ENCODE measurements around the gene QPRT.

QPRT gene

GRCh38 chr16:29662000-29662728, 16.8 kb upstream of the QPRT start:
- Histone ChIP-seq H3K27me3 (ENCODE audit: insufficient read depth, low read depth, severe bottlenecking) (no peaks in the 10 kb centered on the region), H3K9me3 (ENCODE audit: severe bottlenecking) (no peaks in the 10 kb centered on the region), H3K36me3 (no peaks in the 10 kb centered on the region), H3K27ac (peak overlapping the region; percentile 49; the same call in 1 of the 2 replicates), H3K4me3 (ENCODE audit: low read depth, low read length) (no peak overlapping the region)
- no peak for TF ChIP-seq CTCF (IDR thresholded peaks at IDR 0.05; ENCODE audit: low read depth, low read length)
- no peak for DNase-seq

GRCh38 chr16:29662729-29663015, 16.3 kb upstream of the QPRT start:
- H3K4me3 ChIP-seq (ENCODE audit: low read depth, low read length): no peak overlapping the region
- no peak for DNase-seq
- peak overlapping the region; percentile 49 for H3K27ac ChIP-seq
- no peak for TF ChIP-seq CTCF (IDR thresholded peaks at IDR 0.05; ENCODE audit: low read depth, low read length)
- no peaks in the 10 kb centered on the region for H3K27me3 ChIP-seq (ENCODE audit: insufficient read depth, low read depth, severe bottlenecking)
- H3K9me3 ChIP-seq (ENCODE audit: severe bottlenecking): no peaks in the 10 kb centered on the region
- H3K36me3 ChIP-seq: no peaks in the 10 kb centered on the region

- H3K36me3 ChIP-seq: no peaks in the 10 kb centered on the region
- DNase-seq: peak; percentile 74
- no peaks in the 10 kb centered on the region for H3K9me3 ChIP-seq (ENCODE audit: severe bottlenecking)
- H3K4me3 ChIP-seq (ENCODE audit: low read depth, low read length): peak within 1 kb of the TSS; percentile 35
- TF ChIP-seq CTCF (IDR thresholded peaks at IDR 0.05; ENCODE audit: low read depth, low read length): no peak
- no peaks in the 10 kb centered on the region for H3K27me3 ChIP-seq (ENCODE audit: insufficient read depth, low read depth, severe bottlenecking)
- H3K27ac ChIP-seq: peak within 1 kb of the TSS; percentile 82
Observed at GRCh38 chr16:29663016-29663806, 15.8 kb upstream of the QPRT start, which contains the start of gene SPN. TSS of gene SPN (plus strand) at chr16:29663247. CDS start at chr16:29663729, 482 bp downstream.

- no peak for TF ChIP-seq CTCF (IDR thresholded peaks at IDR 0.05; ENCODE audit: low read depth, low read length)
- Histone ChIP-seq H3K4me3 (ENCODE audit: low read depth, low read length) (peak overlapping the region; percentile 35), H3K9me3 (ENCODE audit: severe bottlenecking) (no peaks in the 10 kb centered on the region), H3K36me3 (no peaks in the 10 kb centered on the region), H3K27me3 (ENCODE audit: insufficient read depth, low read depth, severe bottlenecking) (no peaks in the 10 kb centered on the region), H3K27ac (peak overlapping the region; percentile 82)
- DNase-seq: no peak
Observed at GRCh38 chr16:29663807-29664090, 15.2 kb upstream of the QPRT start.

GRCh38 chr16:29664091-29664921, 14.7 kb upstream of the QPRT start:
- no peak overlapping the region for H3K4me3 ChIP-seq (ENCODE audit: low read depth, low read length)
- no peaks in the 10 kb centered on the region for H3K36me3 ChIP-seq
- TF ChIP-seq CTCF (IDR thresholded peaks at IDR 0.05; ENCODE audit: low read depth, low read length): no peak
- H3K9me3 ChIP-seq (ENCODE audit: severe bottlenecking): no peaks in the 10 kb centered on the region
- H3K27me3 ChIP-seq (ENCODE audit: insufficient read depth, low read depth, severe bottlenecking): no peaks in the 10 kb centered on the region
- DNase-seq: no peak
- H3K27ac ChIP-seq: peak overlapping the region; percentile 82; the same call in 1 of the 2 replicates

All from WERI-Rb-1 (cell line).